Muscle layer of duodenum (tissue), 2 donors: Measurements from ENCODE around the gene TAPBP.

ENCODE experiments used
- H3K27ac ChIP-seq: one replicate; pipeline ENCODE4 v1.7.0; 2013; ENCODE audit warnings: mild to moderate bottlenecking, low read length
- H3K27me3 ChIP-seq: one replicate; pipeline ENCODE4 v1.7.0; 2013; ENCODE audit warnings: low read depth, mild to moderate bottlenecking, control low read depth, low read length
- H3K36me3 ChIP-seq, 2 donors: one replicate each; pipeline ENCODE4 v1.7.0; 2013; ENCODE audit warnings: low read length in 2 of 2, control low read depth in 1 of 2, mild to moderate bottlenecking in 1 of 2; ENCODE audit not compliant: insufficient read depth in 2 of 2, control insufficient read depth in 1 of 2
- H3K4me1 ChIP-seq, 2 donors: one replicate each; pipeline ENCODE4 v1.7.0; 2013; ENCODE audit warnings: low read length in 2 of 2, mild to moderate bottlenecking in 2 of 2, control low read depth in 1 of 2, moderate library complexity in 1 of 2; ENCODE audit not compliant: insufficient read depth in 2 of 2, control insufficient read depth in 1 of 2
- H3K4me3 ChIP-seq, 2 donors: one replicate each; pipeline ENCODE4 v1.7.0; 2013; ENCODE audit warnings: low read length in 2 of 2, low read depth in 1 of 2, mild to moderate bottlenecking in 1 of 2
- H3K9me3 ChIP-seq, 2 donors: one replicate each; pipeline ENCODE4 v1.7.0; 2013; ENCODE audit warnings: low read length in 2 of 2, control low read depth in 1 of 2, mild to moderate bottlenecking in 1 of 2; ENCODE audit not compliant: control insufficient read depth in 1 of 2
- donor health status: healthy.

TAPBP gene

DNA sequence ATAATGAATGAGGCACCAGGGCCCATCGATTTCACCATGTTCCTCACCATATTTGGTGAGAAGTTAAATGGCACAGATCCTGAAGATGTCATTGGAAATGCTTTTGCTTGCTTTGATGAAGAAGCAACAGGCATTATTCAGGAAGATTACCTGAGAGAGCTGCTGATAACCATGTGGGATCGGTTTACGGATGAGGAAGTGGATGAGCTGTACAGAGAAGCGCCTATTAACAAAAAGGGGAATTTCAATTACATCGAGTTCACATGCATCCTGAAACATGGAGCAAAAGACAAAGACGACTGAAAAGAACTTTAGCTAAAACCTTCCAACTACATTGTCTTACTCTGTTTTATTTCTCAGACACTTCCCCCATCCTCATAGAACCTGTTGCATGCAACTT lies 25.3 kb upstream of the TAPBP start:
- Histone ChIP-seq H3K4me1 (no peaks in the 10 kb centered on the region), H3K27ac (no peak overlapping the region), H3K4me3 (no peak overlapping the region), H3K27me3 (no peaks in the 10 kb centered on the region), H3K36me3 (no peaks in the 10 kb centered on the region), H3K9me3 (no peaks in the 10 kb centered on the region)

DNA sequence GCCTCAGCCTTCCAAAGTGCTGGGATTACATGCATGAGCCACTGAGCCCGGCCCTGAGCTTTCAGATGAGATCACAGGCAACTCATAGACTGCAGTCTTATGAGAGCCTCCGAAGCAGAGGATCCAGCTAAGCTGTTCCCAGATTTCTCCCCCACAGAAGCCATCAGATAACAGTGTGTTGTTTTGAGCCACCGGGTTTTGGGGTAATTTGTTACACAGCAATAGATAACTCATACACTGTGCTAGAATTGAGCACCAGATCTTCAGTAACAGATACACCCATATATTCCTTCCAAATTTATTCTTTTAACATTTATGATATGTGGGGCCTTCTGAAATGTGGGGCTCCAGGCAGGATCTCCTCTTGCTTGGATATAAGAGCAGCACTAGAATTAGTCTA lies 22.6 kb upstream of the TAPBP start:
- H3K4me1 ChIP-seq, result no peaks in the 10 kb centered on the region
- H3K27ac ChIP-seq, result no peak overlapping the region
- H3K36me3 ChIP-seq, result no peaks in the 10 kb centered on the region
- no peaks in the 10 kb centered on the region for H3K27me3 ChIP-seq
- no peak overlapping the region for H3K4me3 ChIP-seq
- H3K9me3 ChIP-seq, result no peaks in the 10 kb centered on the region

DNA sequence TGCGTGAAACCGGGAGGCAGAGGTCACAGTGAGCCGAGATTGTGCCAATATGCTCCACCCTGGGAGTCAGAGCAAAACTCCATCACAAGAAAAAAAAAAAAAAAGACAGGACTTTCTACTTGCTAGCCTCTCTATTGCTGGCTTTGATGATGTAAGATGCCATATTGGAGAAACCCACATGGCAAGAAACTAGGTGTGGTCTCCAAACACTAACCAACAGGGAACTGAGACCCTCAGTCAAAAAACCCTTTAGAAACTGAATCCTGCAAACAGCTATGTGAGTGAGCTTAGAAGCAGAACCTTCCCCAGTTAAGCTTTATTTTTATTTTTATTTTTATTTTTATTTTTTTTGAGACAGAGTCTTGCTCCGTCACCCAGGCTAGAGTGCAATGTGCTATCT lies 22.0 kb upstream of the TAPBP start:
- Histone ChIP-seq H3K4me1 (no peaks in the 10 kb centered on the region), H3K36me3 (no peaks in the 10 kb centered on the region), H3K27me3 (no peaks in the 10 kb centered on the region), H3K9me3 (no peaks in the 10 kb centered on the region), H3K27ac (no peak overlapping the region), H3K4me3 (no peak overlapping the region)

DNA sequence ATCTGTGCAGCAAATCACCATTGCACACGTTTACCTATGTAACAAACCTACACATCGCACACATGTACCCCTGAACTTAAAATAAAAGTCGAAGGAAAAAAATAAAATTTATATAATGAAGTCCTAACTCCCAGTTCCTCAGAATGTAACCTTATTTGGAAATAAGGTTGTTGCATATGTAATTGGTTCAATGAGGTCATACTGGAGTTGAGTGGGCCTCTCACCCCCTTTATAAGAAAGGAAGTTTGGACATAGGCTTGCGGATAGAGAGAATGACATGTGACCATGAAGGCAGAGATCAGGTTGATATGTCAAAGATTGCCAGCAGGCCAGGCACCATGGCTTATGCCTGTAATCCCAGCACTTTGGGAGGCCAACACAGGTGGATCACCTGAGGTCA lies 19.8 kb upstream of the TAPBP start:
- Histone ChIP-seq H3K36me3 (no peaks in the 10 kb centered on the region), H3K4me1 (no peaks in the 10 kb centered on the region), H3K27ac (no peak overlapping the region), H3K9me3 (no peaks in the 10 kb centered on the region), H3K27me3 (no peaks in the 10 kb centered on the region), H3K4me3 (no peak overlapping the region)

DNA sequence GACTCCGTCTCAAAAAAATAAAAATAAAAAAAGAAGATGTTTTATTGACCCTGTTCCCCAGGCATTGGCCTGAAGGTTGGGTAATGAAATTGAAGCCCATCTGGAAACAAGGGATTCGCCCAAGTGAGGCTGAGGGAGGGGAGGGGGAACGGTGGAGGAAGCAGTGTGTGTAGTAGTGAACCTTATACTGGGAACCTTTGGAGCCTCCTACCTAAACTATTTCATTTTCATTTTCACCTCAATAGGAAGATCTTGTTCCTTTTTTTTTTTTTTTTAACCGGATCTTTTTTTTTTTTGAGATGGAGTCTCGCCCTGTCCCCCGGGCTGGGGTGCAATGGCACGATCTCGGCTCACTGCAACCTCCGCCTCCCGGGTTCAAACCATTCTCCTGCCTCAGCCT lies 16.9 kb upstream of the TAPBP start:
- Histone ChIP-seq H3K9me3 (no peaks in the 10 kb centered on the region), H3K36me3 (no peaks in the 10 kb centered on the region), H3K4me1 (no peaks in the 10 kb centered on the region), H3K27ac (no peak overlapping the region), H3K27me3 (no peaks in the 10 kb centered on the region), H3K4me3 (no peak overlapping the region)

DNA sequence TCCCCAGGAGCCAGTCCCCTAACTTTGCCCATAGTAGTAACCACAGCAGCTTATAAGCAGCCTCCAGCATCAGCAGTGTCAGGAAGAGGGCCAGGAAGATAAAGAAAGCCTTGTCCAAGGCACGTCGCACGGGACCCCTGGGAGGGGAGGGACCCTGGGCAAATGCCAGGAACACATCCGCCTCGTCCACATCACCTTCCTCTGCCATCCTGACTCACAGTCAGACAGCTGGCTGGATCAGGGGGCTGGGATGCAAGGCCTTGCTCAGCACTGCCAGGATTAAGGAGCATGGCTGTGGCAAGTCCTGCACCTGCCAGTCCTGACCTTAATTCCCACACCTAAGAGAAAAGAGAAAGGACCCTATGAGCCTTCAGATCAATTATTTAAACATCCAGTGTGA lies 15.2 kb upstream of the TAPBP start:
- no peaks in the 10 kb centered on the region for H3K27me3 ChIP-seq
- H3K9me3 ChIP-seq, result no peaks in the 10 kb centered on the region
- H3K4me3 ChIP-seq, result no peak overlapping the region
- peaks cover under 1% of the 10 kb centered on the region in 2 donors for H3K4me1 ChIP-seq
- H3K27ac ChIP-seq, result no peak overlapping the region
- H3K36me3 ChIP-seq, result no peaks in the 10 kb centered on the region

DNA sequence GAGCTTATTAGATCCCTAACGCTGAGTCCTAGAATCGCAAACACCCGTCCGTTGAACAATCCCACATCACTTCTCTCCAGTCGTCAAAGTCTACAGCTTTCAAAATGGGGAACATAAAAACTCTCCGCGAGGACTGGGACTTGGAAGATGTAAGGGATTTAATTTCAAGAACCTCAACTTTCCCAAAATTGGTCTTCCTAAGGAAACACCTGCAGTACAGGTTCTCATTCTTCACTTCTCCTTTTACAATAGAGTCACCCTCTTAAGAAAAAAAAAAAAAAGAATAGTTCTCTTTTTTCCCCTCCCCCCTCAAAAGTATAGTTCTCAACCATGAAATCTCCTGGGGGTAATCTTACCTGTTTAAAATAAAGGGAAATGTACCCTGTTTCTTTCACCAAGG lies 10.2 kb upstream of the TAPBP start:
- Histone ChIP-seq H3K27me3 (no peaks in the 10 kb centered on the region), H3K4me1 (peaks cover 22 to 31% of the 10 kb centered on the region in 2 donors), H3K9me3 (no peaks in the 10 kb centered on the region), H3K4me3 (peak overlapping the region; percentile 72 to 89), H3K27ac (peak overlapping the region; percentile 87), H3K36me3 (peaks cover 17 to 22% of the 10 kb centered on the region in 2 donors)

DNA sequence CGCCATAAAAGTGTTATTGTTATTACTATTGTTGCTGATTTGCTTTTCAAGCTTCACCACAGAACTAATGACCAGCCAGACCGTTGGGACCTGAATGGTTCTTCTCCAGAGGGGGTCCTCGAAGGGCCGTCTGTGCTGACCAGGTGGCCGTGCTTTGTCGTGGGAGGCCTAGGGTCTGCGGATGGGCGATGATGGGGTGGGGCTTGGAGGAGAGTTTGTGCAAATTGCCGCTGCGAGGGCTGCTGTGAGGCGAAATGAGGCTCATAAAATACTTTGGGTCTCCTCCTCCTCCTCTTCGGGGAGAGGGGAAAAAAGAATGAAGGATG lies 9.7 kb upstream of the TAPBP start:
- Histone ChIP-seq H3K36me3 (peaks cover 18 to 27% of the 10 kb centered on the region in 2 donors), H3K4me3 (peak overlapping the region; percentile 72 to 89), H3K9me3 (no peaks in the 10 kb centered on the region), H3K27ac (peak overlapping the region; percentile 87), H3K4me1 (peaks cover 26 to 36% of the 10 kb centered on the region in 2 donors), H3K27me3 (no peaks in the 10 kb centered on the region)

DNA sequence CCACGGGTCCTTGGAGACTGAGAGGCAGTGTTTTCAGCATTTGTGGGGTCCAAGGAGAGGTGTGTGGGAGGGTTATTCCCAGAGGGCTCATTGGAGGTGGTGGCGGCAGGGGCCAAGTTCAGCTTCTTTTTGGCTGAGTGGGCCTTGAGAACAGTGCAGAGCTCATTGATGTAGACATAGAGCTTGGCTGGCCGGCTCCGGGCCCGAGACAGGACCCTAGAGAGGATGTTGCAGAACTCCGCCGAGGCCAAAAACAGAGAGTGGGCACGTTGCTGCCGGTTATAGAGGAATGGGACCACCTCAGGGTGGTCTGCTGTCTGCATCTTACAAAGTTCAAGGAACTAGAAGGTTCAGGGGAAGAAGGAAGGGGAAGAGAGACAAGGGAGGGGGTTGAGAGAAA lies 7.3 kb upstream of the TAPBP start:
- H3K27ac ChIP-seq, result peak overlapping the region; percentile 58
- peaks cover 18 to 30% of the 10 kb centered on the region in 2 donors for H3K36me3 ChIP-seq
- H3K4me1 ChIP-seq, result peaks cover 29 to 52% of the 10 kb centered on the region in 2 donors
- H3K9me3 ChIP-seq, result no peaks in the 10 kb centered on the region
- H3K27me3 ChIP-seq, result no peaks in the 10 kb centered on the region
- H3K4me3 ChIP-seq, result peak overlapping the region; percentile 72 to 89

DNA sequence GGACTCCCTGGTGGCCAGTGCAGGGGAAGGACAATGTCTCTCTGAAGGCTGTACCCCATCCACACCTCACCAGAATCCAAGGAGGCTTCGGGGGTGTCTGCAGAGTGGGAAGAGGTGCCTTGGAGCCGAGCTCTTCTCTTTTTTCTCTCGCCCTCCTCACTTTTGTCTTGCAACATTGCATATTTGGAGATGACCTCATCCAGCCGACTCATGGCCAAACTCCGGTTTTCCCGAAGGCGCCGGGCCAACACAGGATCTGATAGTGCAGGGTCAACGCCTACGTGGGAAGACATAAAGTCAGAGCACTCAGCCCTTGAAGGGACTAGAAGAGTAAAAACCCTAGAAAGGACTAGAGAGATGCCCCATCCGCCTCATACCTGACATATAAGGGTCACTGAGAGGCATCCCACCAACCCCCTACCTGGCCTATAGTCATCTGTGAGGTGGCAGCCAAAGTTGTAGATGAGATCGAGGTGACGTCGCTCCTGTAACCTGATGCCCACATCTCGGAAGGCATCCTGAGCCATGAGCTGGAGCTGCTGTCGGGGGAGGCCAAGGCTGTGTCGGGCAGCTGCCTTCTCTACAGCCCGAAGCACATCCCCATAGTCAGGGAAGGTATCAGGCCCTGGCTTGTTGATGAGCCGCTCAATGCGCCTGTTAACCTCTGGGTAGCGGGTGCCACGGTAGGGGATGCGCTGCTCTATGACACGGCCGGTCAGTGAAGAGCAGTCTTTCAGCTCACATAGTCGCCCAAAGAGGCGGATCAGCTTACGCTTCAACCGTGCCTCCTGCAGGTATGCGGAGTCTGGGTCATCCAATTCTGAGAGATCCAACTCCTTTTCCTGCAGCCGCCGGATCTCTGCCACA lies 6.7 kb upstream of the TAPBP start:
- H3K4me1 ChIP-seq, result peaks cover 29 to 55% of the 10 kb centered on the region in 2 donors
- H3K27me3 ChIP-seq, result no peaks in the 10 kb centered on the region
- H3K4me3 ChIP-seq, result peak overlapping the region in 1 of 2 donors; percentile 72
- H3K9me3 ChIP-seq, result no peaks in the 10 kb centered on the region
- H3K36me3 ChIP-seq, result peaks cover 18 to 30% of the 10 kb centered on the region in 2 donors
- peak overlapping the region; percentile 58 for H3K27ac ChIP-seq

DNA sequence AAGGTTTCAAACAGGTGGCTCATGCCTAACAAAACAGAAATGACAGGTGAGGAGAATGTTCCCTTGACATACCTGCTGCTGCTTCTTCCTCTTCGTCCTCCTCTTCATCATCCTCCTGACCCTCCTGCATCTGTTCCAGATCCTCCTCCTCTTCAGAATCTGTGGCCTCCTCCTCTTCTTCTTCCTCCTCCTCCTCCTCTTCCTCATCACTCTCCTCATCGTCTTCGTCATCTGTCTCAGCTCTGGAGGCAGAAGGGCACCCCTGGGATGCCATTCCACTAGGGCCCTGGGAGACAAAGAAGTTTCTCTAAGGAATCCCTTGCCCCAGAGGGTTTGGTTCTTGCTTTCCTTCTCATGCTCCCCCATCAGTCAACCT lies 6.0 kb upstream of the TAPBP start:
- Histone ChIP-seq H3K9me3 (no peaks in the 10 kb centered on the region), H3K4me3 (no peak overlapping the region), H3K27me3 (no peaks in the 10 kb centered on the region), H3K4me1 (peaks cover 29 to 61% of the 10 kb centered on the region in 2 donors), H3K36me3 (peaks cover 18 to 30% of the 10 kb centered on the region in 2 donors), H3K27ac (no peak overlapping the region)
